ENCODE data around the gene VCAN. TPM values are rescaled to one million over a fixed set of nuclear protein-coding genes. Genes with fewer than 3 reads are reported as not detected.

VCAN gene
- total RNA-seq = 10 to 100 TPM in 2 of 6 experiments, 1 to 10 TPM in 4; 3.8 to 13.8 (median 6.0) TPM
- long read RNA-seq = 0 reads

DNA sequence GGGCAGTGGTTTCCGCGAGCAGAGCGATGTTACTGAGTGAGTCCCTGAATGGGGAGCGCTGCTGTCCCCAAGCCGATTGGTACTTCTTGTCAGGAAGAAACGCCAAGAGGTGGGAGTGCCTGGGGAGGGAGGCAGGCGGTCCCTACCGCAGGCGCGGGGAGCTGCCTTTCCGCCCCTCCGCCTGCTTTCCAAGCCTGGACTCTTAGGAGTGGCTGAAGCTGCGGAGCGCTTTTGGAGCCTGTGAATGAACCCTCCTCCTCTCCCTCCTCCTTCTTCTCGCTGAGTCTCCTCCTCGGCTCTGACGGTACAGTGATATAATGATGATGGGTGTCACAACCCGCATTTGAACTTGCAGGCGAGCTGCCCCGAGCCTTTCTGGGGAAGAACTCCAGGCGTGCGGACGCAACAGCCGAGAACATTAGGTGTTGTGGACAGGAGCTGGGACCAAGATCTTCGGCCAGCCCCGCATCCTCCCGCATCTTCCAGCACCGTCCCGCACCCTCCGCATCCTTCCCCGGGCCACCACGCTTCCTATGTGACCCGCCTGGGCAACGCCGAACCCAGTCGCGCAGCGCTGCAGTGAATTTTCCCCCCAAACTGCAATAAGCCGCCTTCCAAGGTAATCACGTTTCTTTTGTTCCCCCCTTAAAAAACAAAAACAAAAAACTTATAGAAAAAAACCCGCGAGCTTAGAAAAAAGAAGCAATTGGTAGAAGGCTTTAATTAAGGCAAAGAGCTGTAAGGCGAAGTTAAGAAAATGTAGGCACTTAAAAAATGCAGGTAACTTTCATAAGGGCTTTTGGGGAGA is at the start of gene VCAN:
Gene VCAN (plus strand): TSS at position 340 of the 808 bp plus-strand sequence. CDS start 11,775 bp downstream, outside the sequence.
- intact Hi-C loops (cut with DNase I) = no loop called here
- Histone ChIP-seq H3K27ac (no peak within 1 kb of the TSS), H3K27me3 (peaks cover 0 to 24% of the 10 kb centered on the region in 2 donors), H3K4me1 (peaks cover 0 to 19% (median 0%) of the 10 kb centered on the region in 4 donors), H3K9me3 (no peaks in the 10 kb centered on the region), H3K36me3 (no peaks in the 10 kb centered on the region), H3K4me3 (peak within 1 kb of the TSS; percentile 6 to 41 (median 18))
- ATAC-seq (no peak), DNase-seq (peak in 1 of 3 donors; percentile 29)
- WGBS (ENCODE audit: insufficient coverage, low coverage, low lambda C conversion rate, missing lambda C conversion rate) = 3% methylated on average over 25 of the region's 43 CpGs
- no peak for TF ChIP-seq POLR2A (IDR thresholded peaks at IDR 0.05)
- no peak for TF ChIP-seq CTCF (IDR thresholded peaks at IDR 0.05)

GRCh38 chr5:83422284-83422683 is 49.3 kb upstream of the VCAN start:
- intact Hi-C loops (cut with DNase I) = no loop called here
- 17% methylated on average over 1 of the region's 1 CpG for WGBS (ENCODE audit: insufficient coverage, low coverage, low lambda C conversion rate, missing lambda C conversion rate)
- H3K9me3 ChIP-seq = no peaks in the 10 kb centered on the region
- H3K27me3 ChIP-seq = no peaks in the 10 kb centered on the region
- H3K27ac ChIP-seq = no peak overlapping the region
- H3K4me1 ChIP-seq = no peaks in the 10 kb centered on the region
- no peaks in the 10 kb centered on the region for H3K36me3 ChIP-seq
- ATAC-seq (peak; percentile 36 to 83 (median 57)), DNase-seq (no peak)
- TF ChIP-seq CTCF (IDR thresholded peaks at IDR 0.05) (no peak), POLR2A (IDR thresholded peaks at IDR 0.05) (no peak)
- H3K4me3 ChIP-seq = no peak overlapping the region

DNA sequence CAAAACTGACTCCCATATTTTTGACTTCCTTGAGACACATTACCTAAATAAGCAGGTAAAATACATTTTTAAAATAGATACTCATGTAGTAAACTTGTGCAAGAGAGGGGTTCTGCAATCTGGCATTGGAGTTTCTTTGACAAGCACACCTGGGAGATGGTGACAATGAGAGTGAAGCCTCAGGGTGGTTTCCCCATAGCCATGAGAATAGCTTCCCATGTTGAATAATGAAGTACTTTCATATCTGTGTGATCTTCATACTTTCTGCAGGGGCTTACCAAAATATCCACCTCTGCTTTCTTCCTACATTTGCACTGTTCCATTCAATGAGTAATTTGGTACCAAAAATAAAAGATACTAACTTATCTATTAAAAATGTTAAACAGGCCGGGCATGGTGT is 44.7 kb upstream of the VCAN start:
- no peak for TF ChIP-seq CTCF (IDR thresholded peaks at IDR 0.05)
- no peak for TF ChIP-seq POLR2A (IDR thresholded peaks at IDR 0.05)
- Histone ChIP-seq H3K9me3 (no peaks in the 10 kb centered on the region), H3K4me3 (no peak overlapping the region), H3K36me3 (no peaks in the 10 kb centered on the region), H3K27me3 (no peaks in the 10 kb centered on the region), H3K4me1 (no peaks in the 10 kb centered on the region), H3K27ac (no peak overlapping the region)
- intact Hi-C loops (cut with DNase I) = no loop called here
- WGBS (ENCODE audit: insufficient coverage, low coverage, low lambda C conversion rate, missing lambda C conversion rate) = 100% methylated on average over 1 of the region's 1 CpG
- no peak for ATAC-seq
- DNase-seq = no peak

DNA sequence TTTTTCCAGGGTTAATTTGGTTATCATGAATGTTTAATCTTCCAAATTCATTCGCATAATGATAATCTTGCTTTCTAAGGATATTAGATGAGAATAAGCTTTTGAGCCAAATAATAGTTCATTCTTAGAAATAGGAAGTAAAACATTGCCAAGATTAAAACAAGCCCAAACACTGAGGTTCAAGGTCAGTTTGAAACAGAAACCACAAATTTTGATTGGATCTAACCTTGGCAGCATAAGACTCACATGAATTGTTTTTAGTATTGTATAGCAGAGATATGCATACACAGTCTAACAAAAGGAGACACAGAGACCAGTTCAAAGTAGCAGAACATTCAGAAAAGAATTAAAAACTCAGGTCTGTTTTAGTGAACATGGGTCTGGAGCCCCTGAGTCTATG is 43.4 kb upstream of the VCAN start:
- no peaks in the 10 kb centered on the region for H3K4me1 ChIP-seq
- intact Hi-C loops (cut with DNase I) = no loop called here
- 33% methylated on average over 1 of the region's 1 CpG for WGBS (ENCODE audit: insufficient coverage, low coverage, low lambda C conversion rate, missing lambda C conversion rate)
- no peaks in the 10 kb centered on the region for H3K36me3 ChIP-seq
- H3K4me3 ChIP-seq = no peak overlapping the region
- no peak overlapping the region for H3K27ac ChIP-seq
- no peaks in the 10 kb centered on the region for H3K9me3 ChIP-seq
- TF ChIP-seq CTCF (IDR thresholded peaks at IDR 0.05) (no peak), POLR2A (IDR thresholded peaks at IDR 0.05) (no peak)
- ATAC-seq (peak in 3 of 4 donors; percentile 24 to 39 (median 30)), DNase-seq (no peak)
- no peaks in the 10 kb centered on the region for H3K27me3 ChIP-seq
